CD4-positive, alpha-beta T cell (primary cell): ENCODE results near the gene HCST. TPM values are rescaled to one million over a fixed set of nuclear protein-coding genes. Genes with fewer than 3 reads are reported as not detected.

Experiments
- ATAC-seq: fragments of 200-7000 bp; cut with Tn5 transposase; one replicate; pipeline ENCODE4 v1.10.0; 2022; ENCODE audit warnings: mild to moderate bottlenecking; ENCODE audit not compliant: poor library complexity
- CTCF ChIA-PET: fragments of 350-600 bp; sonication (Branson Sonifier 250); formaldehyde crosslinking; loops from one replicate; lab custom pipeline; 2021; ENCODE audit warnings: antibody characterized with exemption, inconsistent platforms; lab: Charles Lee
- POLR2A ChIA-PET: fragments of 350-600 bp; sonication (Branson Sonifier 250); formaldehyde crosslinking; loops from one replicate; lab custom pipeline; 2021; ENCODE audit warnings: antibody characterized with exemption, inconsistent platforms; lab: Charles Lee
- DNase-seq, 14 experiments: peaks; one replicate each; pipeline ENCODE4 v3.0.0-alpha.2; 2013 to 2020; ENCODE audit warnings: mixed read lengths in 2 of 14
- H3K27ac ChIP-seq, 2 donors: one replicate each; pipeline versions ENCODE4 v1.5.1 to v1.7.0; 2013; ENCODE audit warnings: low read length in 2 of 2, low read depth in 1 of 2, mild to moderate bottlenecking in 1 of 2
- H3K27me3 ChIP-seq, 2 experiments: 1 replicate in 1 of 2; 2 replicates in 1 of 2; pipeline versions ENCODE4 v1.6.1 to v1.7.0; 2013; ENCODE audit warnings: low read length in 2 of 2, control low read depth in 1 of 2, mild to moderate bottlenecking in 1 of 2, moderate library complexity in 1 of 2; ENCODE audit not compliant: insufficient read depth in 2 of 2, control insufficient read depth in 1 of 2
- H3K36me3 ChIP-seq: one replicate; pipeline ENCODE4 v1.6.1; 2013; ENCODE audit warnings: low read length, control low read depth; ENCODE audit not compliant: insufficient read depth
- H3K4me1 ChIP-seq: one replicate; pipeline ENCODE4 v1.6.1; 2013; ENCODE audit warnings: low read length, control low read depth; ENCODE audit not compliant: insufficient read depth
- H3K4me3 ChIP-seq: one replicate; pipeline ENCODE4 v1.5.1; 2013; ENCODE audit warnings: mild to moderate bottlenecking, low read length, moderate library complexity
- H3K9me3 ChIP-seq, 2 experiments: 1 replicate in 1 of 2; 2 replicates in 1 of 2; pipeline versions ENCODE4 v1.6.1 to v1.7.0; 2013; ENCODE audit warnings: low read length in 2 of 2, mild to moderate bottlenecking in 2 of 2, control low read depth in 1 of 2, moderate library complexity in 1 of 2; ENCODE audit not compliant: control insufficient read depth in 1 of 2, insufficient read depth in 1 of 2
- H3K27ac Mint-ChIP-seq: one replicate; pipeline ENCODE4 v1.8.0; 2020; ENCODE audit warnings: mixed read lengths
- H3K27me3 Mint-ChIP-seq: one replicate; pipeline ENCODE4 v1.8.0; 2021; ENCODE audit warnings: mixed read lengths
- H3K36me3 Mint-ChIP-seq: one replicate; pipeline ENCODE4 v1.8.0; 2021; ENCODE audit warnings: low read depth, mixed read lengths
- H3K4me1 Mint-ChIP-seq: one replicate; pipeline ENCODE4 v1.8.0; 2021; ENCODE audit warnings: low read depth, mixed read lengths
- H3K4me3 Mint-ChIP-seq: one replicate; pipeline ENCODE4 v1.8.0; 2020; ENCODE audit warnings: mild to moderate bottlenecking, mixed read lengths
- H3K9me3 Mint-ChIP-seq: one replicate; pipeline ENCODE4 v1.8.0; 2020; ENCODE audit warnings: mixed read lengths
- CTCF ChIP-seq: fragments of 200-600 bp; IDR thresholded peaks from one replicate; pipeline ENCODE4 v1.8.0; 2022; ENCODE audit warnings: antibody characterized with exemption, mild to moderate bottlenecking
- intact Hi-C, 2 experiments: fragments of 100-400 bp; cut with DNase I in 1 of 2; cut with micrococcal nuclease in 1 of 2; formaldehyde crosslinking; loops; one replicate each; pipeline versions ENCODE4 v1.15.1 to v1.9.0; 2023 to 2025; cut with DNase I, micrococcal nuclease
- total RNA-seq, 174 experiments: library from RNA in 2 of 174; stranded (reverse) in 2 of 174; gene quantifications; one replicate each; pipeline ENCODE4 v1.2.3 and lab custom pipeline; 2021 to 2026

The HCST gene
- total RNA-seq, 2 experiments from 2014 or later, result 72.4 to 78.6 TPM

DNA sequence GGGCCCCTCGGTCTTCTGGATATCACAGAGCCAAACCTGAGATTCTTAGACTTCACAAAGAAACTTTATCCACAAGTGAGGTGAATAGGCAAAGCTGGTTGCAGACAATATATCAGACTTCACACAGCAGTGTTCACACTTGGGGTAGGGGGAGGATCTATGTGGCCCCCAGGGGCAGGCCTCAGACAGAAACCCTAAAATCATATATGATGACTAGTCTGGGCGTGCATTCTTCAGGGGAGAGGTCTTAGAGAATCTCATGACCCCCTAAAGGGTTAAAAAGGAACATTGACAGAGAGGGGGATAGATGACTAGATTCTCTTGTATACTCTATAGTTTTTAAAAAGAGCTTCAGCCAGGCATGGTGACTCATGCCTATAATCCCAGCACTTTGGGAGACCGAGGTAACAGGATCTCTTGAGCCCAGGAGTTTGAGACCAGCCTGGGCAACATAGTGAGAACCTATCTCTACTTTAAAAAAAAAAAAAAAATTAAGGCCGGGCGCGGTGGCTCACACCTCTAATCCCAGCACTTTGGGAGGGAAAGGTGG, 2.9 kb downstream of the HCST start:
- Mint-ChIP-seq H3K4me1 (peaks cover 52% of the 10 kb centered on the region), H3K4me3 (peak overlapping the region; percentile 71), H3K9me3 (no peaks in the 10 kb centered on the region), H3K36me3 (peaks cover 12% of the 10 kb centered on the region), H3K27me3 (no peaks in the 10 kb centered on the region), H3K27ac (peak overlapping the region; percentile 92)
- H3K9me3 ChIP-seq, result no peaks in the 10 kb centered on the region
- H3K4me1 ChIP-seq, result peaks cover 72% of the 10 kb centered on the region
- intact Hi-C loops, result no loop called here
- DNase-seq, result no peak
- no peak overlapping the region for H3K4me3 ChIP-seq
- peak overlapping the region; percentile 100 for H3K27ac ChIP-seq
- no peaks in the 10 kb centered on the region for H3K27me3 ChIP-seq
- TF ChIP-seq CTCF, result no peak
- CTCF ChIA-PET, result interaction anchor here (0.7 kb wide), 1 partner anchor 13 kb away, joined by 3 read pairs; no protein-coding TSS in a partner anchor
- ATAC-seq, result no peak
- POLR2A ChIA-PET, result interaction anchor here (2.7 kb wide), 1 partner anchor 27 kb away, joined by 21 read pairs; no protein-coding TSS in a partner anchor
- H3K36me3 ChIP-seq, result no peaks in the 10 kb centered on the region

GRCh38 chr19:35907377-35907745, 5.0 kb downstream of the HCST start:
- Mint-ChIP-seq H3K27ac (no peak overlapping the region), H3K27me3 (no peaks in the 10 kb centered on the region), H3K9me3 (no peaks in the 10 kb centered on the region), H3K36me3 (peaks cover 6% of the 10 kb centered on the region), H3K4me1 (peaks cover 34% of the 10 kb centered on the region), H3K4me3 (no peak overlapping the region)
- intact Hi-C loops, result no loop called here
- Histone ChIP-seq H3K36me3 (no peaks in the 10 kb centered on the region), H3K27ac (no peak overlapping the region), H3K9me3 (no peaks in the 10 kb centered on the region), H3K4me3 (peak overlapping the region; percentile 40), H3K27me3 (no peaks in the 10 kb centered on the region), H3K4me1 (peaks cover 62% of the 10 kb centered on the region)
- no peak for ATAC-seq
- TF ChIP-seq CTCF, result no peak
- CTCF ChIA-PET, result no interaction called here
- DNase-seq, result no peak
- POLR2A ChIA-PET, result interaction anchor here (1.4 kb wide), 1 partner anchor 24 kb away, joined by 3 read pairs; no protein-coding TSS in a partner anchor

- POLR2A ChIA-PET, result interaction anchor here (1.4 kb wide), 1 partner anchor 23 kb away, joined by 3 read pairs; no protein-coding TSS in a partner anchor
- Mint-ChIP-seq H3K36me3 (peaks cover 6% of the 10 kb centered on the region), H3K4me1 (peaks cover 30% of the 10 kb centered on the region), H3K9me3 (no peaks in the 10 kb centered on the region), H3K27me3 (no peaks in the 10 kb centered on the region), H3K4me3 (no peak within 1 kb of the TSS), H3K27ac (peak within 1 kb of the TSS; percentile 42)
- no peak for TF ChIP-seq CTCF
- DNase-seq, result no peak
- Histone ChIP-seq H3K9me3 (no peaks in the 10 kb centered on the region), H3K4me3 (peak within 1 kb of the TSS; percentile 40), H3K27ac (no peak within 1 kb of the TSS), H3K27me3 (no peaks in the 10 kb centered on the region), H3K4me1 (peaks cover 55% of the 10 kb centered on the region), H3K36me3 (no peaks in the 10 kb centered on the region)
- CTCF ChIA-PET, result no interaction called here
- no peak for ATAC-seq
- intact Hi-C loops, result no loop called here
Observed at GRCh38 chr19:35908010-35908441, 5.7 kb downstream of the HCST start, which contains the start of gene TYROBP. TSS of gene TYROBP (minus strand) at chr19:35908295. CDS start at chr19:35908228, 67 bp downstream.
